ENCODE data around the gene TEX9. TPM values are rescaled to one million over a fixed set of nuclear protein-coding genes. Genes with fewer than 3 reads are reported as not detected.

The TEX9 gene
- total and polyA plus RNA-seq, 2 of the 4 experiments (the other 2 are of a cell fraction) = 0.63 to 1.4 TPM

- Histone ChIP-seq H3K9ac (ENCODE audit: low read depth, low read length) (no peak overlapping the region), H2BK20ac (ENCODE audit: low read depth, low read length) (no peak overlapping the region), H3K27ac (ENCODE audit: insufficient read depth, low read length) (no peak overlapping the region), H4K20me1 (ENCODE audit: insufficient read depth, low read length) (no peaks in the 10 kb centered on the region), H4K91ac (ENCODE audit: insufficient read depth, low read depth, low read length) (no peak overlapping the region), H3K36me3 (ENCODE audit: control insufficient read depth, insufficient read depth, low read length) (no peaks in the 10 kb centered on the region), H3K9me1 (ENCODE audit: insufficient read depth, low read length) (no peaks in the 10 kb centered on the region), H3K23ac (ENCODE audit: low read depth, low read length) (no peak overlapping the region), H2AK9ac (replicated peaks; ENCODE audit: low read depth, low read length, poor library complexity) (no peak overlapping the region), H4K5ac (ENCODE audit: low read depth, low read length) (no peak overlapping the region), H2BK5ac (ENCODE audit: low read depth, low read length, poor library complexity, severe bottlenecking) (no peak overlapping the region), H3K18ac (ENCODE audit: low read depth, low read length) (no peak overlapping the region), H2BK15ac (ENCODE audit: low read depth, low read length) (no peak overlapping the region), H3K4ac (ENCODE audit: low read depth, low read length) (no peak overlapping the region), H3K27me3 (ENCODE audit: control insufficient read depth, insufficient read depth, low read length) (no peaks in the 10 kb centered on the region), H4K8ac (ENCODE audit: low read depth in 2 of 2, low read length in 2 of 2) (no peak overlapping the region), H2BK120ac (ENCODE audit: low read depth, low read length) (no peak overlapping the region), H3K56ac (ENCODE audit: extremely low read depth, insufficient read depth, low read length) (no peak overlapping the region), H2AK5ac (ENCODE audit: low read depth, low read length) (no peak overlapping the region), H3K79me1 (ENCODE audit: low read depth in 1 of 2, low read length in 2 of 2) (no peaks in the 10 kb centered on the region), H3K4me1 (ENCODE audit: control insufficient read depth, insufficient read depth, low read length) (no peaks in the 10 kb centered on the region), H3K14ac (replicated peaks; ENCODE audit: low read depth, low read length) (no peak overlapping the region), H2AFZ (replicated peaks; ENCODE audit: low read length, poor library complexity) (no peak overlapping the region), H3K9me3 (ENCODE audit: control insufficient read depth, insufficient read depth, low read length) (no peaks in the 10 kb centered on the region), H3K4me2 (ENCODE audit: low read depth, low read length) (no peak overlapping the region), H3K4me3 (ENCODE audit: insufficient read depth, low read depth, low read length) (no peak overlapping the region)
- ATAC-seq (ENCODE audit: low read depth) = no peak
- POLR2A ChIA-PET (ENCODE audit: unreplicated experiment) = interaction anchor here (0.5 kb wide), 1 partner anchor 37 kb away, joined by 12 read pairs; no protein-coding TSS in a partner anchor
- no peak for DNase-seq
- CTCF ChIA-PET = no interaction called here
- BruUV-seq (replicated peaks) = no TSS peak
- intact Hi-C loops (cut with micrococcal nuclease) (no loop called here), dilution Hi-C loops (cut with HindIII; ENCODE audit: low sequenced_read_pairs, unreplicated experiment) (no loop called here), in situ Hi-C loops (cut with MboI; ENCODE audit: low sequenced_read_pairs) (no loop called here)
- TF ChIP-seq CHD1 (IDR thresholded peaks at IDR 0.05; ENCODE audit: low read depth, low read length) (no peak), USF2 (IDR thresholded peaks at IDR 0.05; ENCODE audit: low read depth, low read length) (no peak), FOS (IDR thresholded peaks at IDR 0.05; ENCODE audit: low read depth, low read length) (no peak), MAZ (IDR thresholded peaks at IDR 0.05; ENCODE audit: borderline replicate concordance, low read depth, low read length) (no peak), MXI1 (IDR thresholded peaks at IDR 0.05; ENCODE audit: borderline replicate concordance, low read depth, low read length) (no peak)
These were observed 44.9 kb upstream of the TEX9 start for GRCh38 chr15:56320316-56320715.
